Stomach (tissue), 9 donors: ENCODE data around the gene PLK5. TPM values are rescaled to one million over a fixed set of nuclear protein-coding genes. Genes with fewer than 3 reads are reported as not detected.

ENCODE experiments used
- DNase-seq, 2 donors: peaks; one replicate each; pipeline versions ENCODE4 v3.0.0 to v3.0.0-alpha.2; 2013 to 2019
- H3K27ac ChIP-seq, 5 donors: fragments of 200-600 bp in 4 of 5; sonication (generic) in 4 of 5; one replicate each; pipeline ENCODE4 v1.5.1; 2013 to 2019; ENCODE audit warnings: mild to moderate bottlenecking in 1 of 5, moderate library complexity in 1 of 5
- H3K27me3 ChIP-seq, 3 donors: fragments of 200-600 bp; sonication (generic); one replicate each; pipeline ENCODE4 v1.5.1; 2017 to 2019; ENCODE audit warnings: mixed run types in 1 of 3
- H3K36me3 ChIP-seq, 4 donors: fragments of 200-600 bp; sonication (generic); 1 replicate in 3 of 4; 2 replicates in 1 of 4; pipeline ENCODE4 v1.5.1; 2016 to 2019
- H3K4me1 ChIP-seq, 4 donors: fragments of 200-600 bp; sonication (generic); one replicate each; pipeline ENCODE4 v1.5.1; 2016 to 2019
- H3K4me3 ChIP-seq, 4 donors: fragments of 200-600 bp; sonication (generic) in 3 of 4; one replicate each; pipeline ENCODE4 v1.5.1; 2016 to 2019; ENCODE audit warnings: mild to moderate bottlenecking in 1 of 4
- H3K9me3 ChIP-seq, 4 donors: fragments of 200-600 bp; sonication (generic); one replicate each; pipeline ENCODE4 v1.5.1; 2016 to 2019
- CTCF ChIP-seq, 7 experiments: fragments of 450-650 bp in 4 of 7; fragments of 200-600 bp in 3 of 7; sonication (generic) in 3 of 7; IDR thresholded peaks; one replicate each; pipeline ENCODE4 v1.5.1; 2016 to 2019; ENCODE audit warnings: antibody characterized with exemption in 7 of 7, control low read depth in 2 of 7, mild to moderate bottlenecking in 1 of 7
- EP300 ChIP-seq: sonication (generic); formaldehyde crosslinking; IDR thresholded peaks from one replicate; pipeline ENCODE4 v1.6.1; 2017; ENCODE audit warnings: antibody characterized with exemption
- POLR2A ChIP-seq, 4 donors: fragments of 450-650 bp; IDR thresholded peaks; one replicate each; pipeline ENCODE4 v1.6.1; 2016; ENCODE audit warnings: antibody characterized with exemption in 4 of 4, control low read depth in 2 of 4, mild to moderate bottlenecking in 1 of 4, moderate library complexity in 1 of 4
- POLR2AphosphoS5 ChIP-seq, 3 donors: sonication (generic); formaldehyde crosslinking; IDR thresholded peaks; one replicate each; pipeline ENCODE4 v1.6.1; 2016; ENCODE audit warnings: antibody characterized with exemption in 3 of 3
- WGBS, 5 donors: extraction: QIAGEN DNeasy Blood & Tissue Kit in 3 of 5; methylation state at CpG; one replicate each; pipeline versions ENCODE4 v1.1.5 to v1.1.7; 2013 to 2018; 5-methylcytosine and 5-hydroxymethylcytosine counted together
- intact Hi-C: fragments of 100-400 bp; cut with DNase I; formaldehyde crosslinking; loops from one replicate; pipeline ENCODE4 v1.15.1; 2023; ENCODE audit warnings: low total_unique reads
- polyA plus RNA-seq, 3 donors: library from polyadenylated mRNA; stranded (reverse); fragments of 200-250 nt; gene quantifications; one replicate each; pipeline ENCODE4 v1.2.3, GENCODE V29; 2013
- total RNA-seq, 5 donors: library from RNA; depleted of rRNA; stranded (reverse); fragments of >200 nt; gene quantifications; one replicate each; pipeline versions ENCODE4 v1.1.0 to v1.2.3, GENCODE V29; 2014 to 2016
- donor health status: healthy with polysubstance abuse.
- donor health status: Bipolar disorder and iron deficiency.
- donor health status: healthy.

Gene PLK5
- total and polyA plus RNA-seq, 8 donors = 0.12 to 0.80 TPM; not detected in 6

- peaks cover 0 to 5% (median 2%) of the 10 kb centered on the region in 4 donors for H3K9me3 ChIP-seq
- H3K4me1 ChIP-seq = peaks cover 10 to 41% (median 37%) of the 10 kb centered on the region in 4 donors
- peak overlapping the region; percentile 35 to 46 (median 41) for H3K4me3 ChIP-seq
- peak overlapping the region in 2 of 5 donors; percentile 82 to 85 for H3K27ac ChIP-seq
- DNase-seq = no peak
- TF ChIP-seq CTCF (IDR thresholded peaks at IDR 0.05) (no peak), POLR2A (IDR thresholded peaks at IDR 0.05) (no peak), POLR2AphosphoS5 (IDR thresholded peaks at IDR 0.05) (no peak)
- H3K36me3 ChIP-seq = no peaks in the 10 kb centered on the region
- H3K27me3 ChIP-seq = peaks cover 17 to 93% (median 35%) of the 10 kb centered on the region in 3 donors
- intact Hi-C loops = no loop called here
- WGBS, 5 donors = 32 to 69% (median 40%) methylated on average over 4 to 12 of the region's 12 CpGs
Measured at GRCh38 chr19:1508507-1508856, 15.4 kb upstream of the PLK5 start.

- H3K4me3 ChIP-seq = no peak overlapping the region
- peaks cover 0 to 5% (median 2%) of the 10 kb centered on the region in 4 donors for H3K9me3 ChIP-seq
- H3K27me3 ChIP-seq = peaks cover 14 to 93% (median 33%) of the 10 kb centered on the region in 3 donors
- intact Hi-C loops = no loop called here
- peak overlapping the region in 1 of 5 donors; percentile 25 for H3K27ac ChIP-seq
- 50 to 65% (median 63%) methylated on average over 9 to 11 of the region's 11 CpGs for WGBS, 5 donors
- peaks cover 12 to 42% (median 37%) of the 10 kb centered on the region in 4 donors for H3K4me1 ChIP-seq
- TF ChIP-seq POLR2A (IDR thresholded peaks at IDR 0.05) (no peak), EP300 (no peak), POLR2AphosphoS5 (IDR thresholded peaks at IDR 0.05) (no peak), CTCF (IDR thresholded peaks at IDR 0.05) (no peak)
- peak in 1 of 2 donors; percentile 40 for DNase-seq
- H3K36me3 ChIP-seq = no peaks in the 10 kb centered on the region
Measured at GRCh38 chr19:1509602-1510441, 14.1 kb upstream of the PLK5 start.

GRCh38 chr19:1510442-1510806 is 13.5 kb upstream of the PLK5 start:
- TF ChIP-seq EP300 = no peak
- no peak for TF ChIP-seq CTCF (IDR thresholded peaks at IDR 0.05)
- TF ChIP-seq POLR2A (IDR thresholded peaks at IDR 0.05) = no peak
- no peak for TF ChIP-seq POLR2AphosphoS5 (IDR thresholded peaks at IDR 0.05)
- peak overlapping the region in 1 of 5 donors; percentile 25 for H3K27ac ChIP-seq
- peaks cover 0 to 5% (median 2%) of the 10 kb centered on the region in 4 donors for H3K9me3 ChIP-seq
- intact Hi-C loops = no loop called here
- H3K4me3 ChIP-seq = no peak overlapping the region
- H3K4me1 ChIP-seq = peaks cover 12 to 42% (median 37%) of the 10 kb centered on the region in 4 donors
- H3K36me3 ChIP-seq = no peaks in the 10 kb centered on the region
- peak in 1 of 2 donors; percentile 62 for DNase-seq
- 7 to 49% (median 29%) methylated on average over 2 to 25 of the region's 25 CpGs for WGBS, 5 donors
- H3K27me3 ChIP-seq = peaks cover 14 to 92% (median 33%) of the 10 kb centered on the region in 3 donors

GRCh38 chr19:1510807-1511206 is 13.1 kb upstream of the PLK5 start:
- peak in 1 of 2 donors; percentile 16 for DNase-seq
- Histone ChIP-seq H3K4me3 (no peak overlapping the region), H3K9me3 (peaks cover 0 to 5% (median 2%) of the 10 kb centered on the region in 4 donors), H3K4me1 (peaks cover 12 to 42% (median 37%) of the 10 kb centered on the region in 4 donors), H3K27me3 (peaks cover 14 to 90% (median 33%) of the 10 kb centered on the region in 3 donors), H3K36me3 (no peaks in the 10 kb centered on the region), H3K27ac (peak overlapping the region in 1 of 5 donors; percentile 25)
- intact Hi-C loops = no loop called here
- TF ChIP-seq CTCF (IDR thresholded peaks at IDR 0.05) = no peak
- no peak for TF ChIP-seq EP300
- no peak for TF ChIP-seq POLR2A (IDR thresholded peaks at IDR 0.05)
- no peak for TF ChIP-seq POLR2AphosphoS5 (IDR thresholded peaks at IDR 0.05)
- 33 to 45% (median 35%) methylated on average over 6 to 9 of the region's 9 CpGs for WGBS, 5 donors
